DND-41 (cell line): Measurements from ENCODE around the gene CCDC137.

Experiments used
- ATAC-seq: fragments of 200-7000 bp; cut with Tn5 transposase; 3 replicates; pipeline ENCODE4 v1.9.1; 2021; ENCODE audit warnings: low read depth; ENCODE audit not compliant: insufficient read depth
- DNase-seq: peaks from one replicate; pipeline ENCODE4 v3.0.0-alpha.2; 2020
- H2AFZ ChIP-seq: 2 replicates; pipeline ENCODE4 v1.6.0; 2012; ENCODE audit warnings: low read depth, low read length
- H3K27ac ChIP-seq: 2 replicates; pipeline ENCODE4 v1.5.1; 2012; ENCODE audit warnings: low read length, inconsistent platforms
- H3K27me3 ChIP-seq: fragments of 200-600 bp; sonication (generic); 2 replicates; pipeline ENCODE4 v1.6.0; 2012; ENCODE audit warnings: low read length, mild to moderate bottlenecking, inconsistent platforms; ENCODE audit not compliant: insufficient read depth, poor library complexity
- H3K36me3 ChIP-seq: 2 replicates; pipeline ENCODE4 v1.5.1; 2012; ENCODE audit warnings: low read length, inconsistent platforms; ENCODE audit not compliant: insufficient read depth
- H3K4me1 ChIP-seq: 2 replicates; pipeline ENCODE4 v1.5.1; 2012; ENCODE audit warnings: mild to moderate bottlenecking, low read length; ENCODE audit not compliant: insufficient read depth
- H3K4me2 ChIP-seq: 2 replicates; pipeline ENCODE4 v1.6.0; 2012; ENCODE audit warnings: mild to moderate bottlenecking, moderate library complexity, low read length, inconsistent platforms; ENCODE audit not compliant: insufficient read depth
- H3K4me3 ChIP-seq, 2 experiments: fragments of 200-600 bp in 1 of 2; shearing (Covaris generic) in 1 of 2; 2 replicates each; pipeline ENCODE4 v1.5.1; 2012 to 2016; ENCODE audit warnings: inconsistent platforms in 2 of 2, low read length in 2 of 2, mild to moderate bottlenecking in 2 of 2, low read depth in 1 of 2, moderate library complexity in 1 of 2
- H3K79me2 ChIP-seq: 2 replicates; pipeline ENCODE4 v1.6.0; 2012; ENCODE audit warnings: low read length, inconsistent platforms; ENCODE audit not compliant: insufficient read depth
- H3K9ac ChIP-seq: 2 replicates; pipeline ENCODE4 v1.6.0; 2012; ENCODE audit warnings: low read depth, mild to moderate bottlenecking, inconsistent platforms, low read length, moderate library complexity
- H3K9me3 ChIP-seq: 2 replicates; pipeline ENCODE4 v1.5.1; 2012; ENCODE audit warnings: low read length, moderate library complexity, mild to moderate bottlenecking, inconsistent platforms; ENCODE audit not compliant: insufficient read depth, severe bottlenecking
- H4K20me1 ChIP-seq: 2 replicates; pipeline ENCODE4 v1.6.0; 2012; ENCODE audit warnings: low read length; ENCODE audit not compliant: insufficient read depth
- EZH2 ChIP-seq: IDR thresholded peaks from 3 replicates; pipeline ENCODE4 v1.6.1; 2012; ENCODE audit warnings: borderline replicate concordance, low read depth, mild to moderate bottlenecking, moderate library complexity, low read length, inconsistent platforms; ENCODE audit not compliant: severe bottlenecking
- TF ChIP-seq, protein P1 (sequence below): IDR thresholded peaks from 2 replicates; pipeline ENCODE4 v1.5.1; 2012; ENCODE audit warnings: borderline replicate concordance, low read length, moderate library complexity, mild to moderate bottlenecking; ENCODE audit not compliant: poor library complexity, severe bottlenecking; ENCODE audit errors: extremely low read depth

Gene CCDC137

DNA sequence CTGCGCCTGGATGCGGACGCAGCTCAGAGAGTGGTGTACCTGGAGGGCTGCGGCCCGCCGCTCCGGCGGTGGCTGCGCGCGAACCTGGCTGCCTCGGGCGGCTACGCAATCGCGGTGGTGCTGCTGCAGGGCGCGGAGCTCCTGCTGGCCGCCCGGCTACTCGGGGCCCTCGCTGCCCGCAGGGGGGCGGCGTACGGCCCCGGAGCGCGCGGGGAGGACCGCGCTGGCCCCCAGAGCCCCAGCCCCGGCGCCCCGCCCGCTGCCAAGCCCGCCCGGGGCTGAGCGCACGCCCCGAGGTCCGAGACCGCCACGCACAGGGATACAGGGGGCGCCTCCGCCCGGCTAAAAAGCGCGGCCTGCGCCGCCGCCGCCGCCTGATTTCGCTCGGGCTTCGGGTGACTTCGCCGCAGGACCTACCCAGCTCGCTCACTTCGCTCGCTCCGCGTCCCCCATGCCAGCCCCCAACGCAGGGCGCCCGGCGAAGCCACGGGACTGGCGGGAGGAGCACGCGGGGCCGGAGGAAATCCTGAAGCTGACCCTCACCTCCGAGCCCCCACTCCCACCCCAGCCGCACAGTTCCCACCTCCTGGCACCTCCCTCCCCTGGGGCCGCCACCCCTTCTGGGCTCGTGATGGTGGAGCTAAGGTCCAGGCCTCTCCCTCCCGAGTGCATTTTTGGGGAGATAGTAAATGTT is 18.4 kb upstream of the CCDC137 start:
- TF ChIP-seq, protein P1, sequence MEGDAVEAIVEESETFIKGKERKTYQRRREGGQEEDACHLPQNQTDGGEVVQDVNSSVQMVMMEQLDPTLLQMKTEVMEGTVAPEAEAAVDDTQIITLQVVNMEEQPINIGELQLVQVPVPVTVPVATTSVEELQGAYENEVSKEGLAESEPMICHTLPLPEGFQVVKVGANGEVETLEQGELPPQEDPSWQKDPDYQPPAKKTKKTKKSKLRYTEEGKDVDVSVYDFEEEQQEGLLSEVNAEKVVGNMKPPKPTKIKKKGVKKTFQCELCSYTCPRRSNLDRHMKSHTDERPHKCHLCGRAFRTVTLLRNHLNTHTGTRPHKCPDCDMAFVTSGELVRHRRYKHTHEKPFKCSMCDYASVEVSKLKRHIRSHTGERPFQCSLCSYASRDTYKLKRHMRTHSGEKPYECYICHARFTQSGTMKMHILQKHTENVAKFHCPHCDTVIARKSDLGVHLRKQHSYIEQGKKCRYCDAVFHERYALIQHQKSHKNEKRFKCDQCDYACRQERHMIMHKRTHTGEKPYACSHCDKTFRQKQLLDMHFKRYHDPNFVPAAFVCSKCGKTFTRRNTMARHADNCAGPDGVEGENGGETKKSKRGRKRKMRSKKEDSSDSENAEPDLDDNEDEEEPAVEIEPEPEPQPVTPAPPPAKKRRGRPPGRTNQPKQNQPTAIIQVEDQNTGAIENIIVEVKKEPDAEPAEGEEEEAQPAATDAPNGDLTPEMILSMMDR = no peak
- no peak for TF ChIP-seq EZH2
- Histone ChIP-seq H3K36me3 (no peaks in the 10 kb centered on the region), H3K9me3 (peaks cover 2% of the 10 kb centered on the region), H4K20me1 (no peaks in the 10 kb centered on the region), H3K9ac (no peak overlapping the region), H3K4me3 (no peak overlapping the region), H2AFZ (no peak overlapping the region), H3K4me1 (no peaks in the 10 kb centered on the region), H3K27me3 (no peaks in the 10 kb centered on the region), H3K79me2 (no peaks in the 10 kb centered on the region), H3K27ac (no peak overlapping the region), H3K4me2 (no peak overlapping the region)
- no peak for ATAC-seq
- no peak for DNase-seq

DNA sequence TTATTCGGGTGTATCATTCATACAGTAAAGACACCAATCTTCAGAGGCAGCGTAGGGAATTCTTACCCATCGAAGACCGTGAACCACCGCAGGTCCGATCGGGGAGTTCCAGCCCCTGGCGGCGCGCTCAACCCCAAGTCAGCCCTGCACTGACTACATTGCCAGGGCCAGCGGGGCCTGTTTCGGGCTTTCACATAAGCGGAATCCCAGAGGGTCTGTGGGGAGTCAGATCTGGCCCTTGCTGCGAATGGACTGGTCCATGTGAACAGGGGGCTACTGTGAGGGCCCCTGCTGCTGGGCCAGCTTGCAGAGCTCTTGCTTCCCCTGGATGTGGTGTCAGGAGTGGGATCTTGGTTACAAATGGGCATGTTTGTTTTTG is 17.8 kb upstream of the CCDC137 start:
- Histone ChIP-seq H3K79me2 (no peaks in the 10 kb centered on the region), H3K4me3 (no peak overlapping the region), H4K20me1 (no peaks in the 10 kb centered on the region), H3K9me3 (peaks cover 2% of the 10 kb centered on the region), H2AFZ (no peak overlapping the region), H3K27me3 (no peaks in the 10 kb centered on the region), H3K9ac (no peak overlapping the region), H3K36me3 (no peaks in the 10 kb centered on the region), H3K4me1 (no peaks in the 10 kb centered on the region), H3K4me2 (no peak overlapping the region), H3K27ac (no peak overlapping the region)
- no peak for DNase-seq
- no peak for ATAC-seq
- no peak for TF ChIP-seq EZH2
- TF ChIP-seq, protein P1 = no peak

DNA sequence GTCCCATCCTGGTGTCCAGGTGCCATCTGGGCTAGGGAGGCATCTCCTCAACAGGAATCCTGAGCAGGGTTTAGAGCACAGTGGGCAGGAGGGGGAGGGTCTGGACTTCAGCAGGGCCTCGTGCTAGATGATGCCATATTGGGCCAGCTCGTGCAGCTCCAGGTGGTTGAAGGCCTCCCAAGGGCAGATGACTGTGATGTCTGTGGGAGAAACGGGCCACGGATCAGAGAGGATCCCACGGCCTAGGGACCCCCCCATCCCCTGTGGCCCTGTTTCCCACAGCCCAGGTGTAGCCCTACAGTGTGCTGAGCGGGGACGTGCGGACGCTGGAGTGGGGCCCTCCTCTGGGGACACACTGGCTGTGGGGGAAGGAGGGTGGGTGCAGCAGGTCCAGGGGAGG is 15.6 kb upstream of the CCDC137 start:
- no peak overlapping the region for H3K4me2 ChIP-seq
- no peak for DNase-seq

More for the DNA sequence above, 15.6 kb upstream of the CCDC137 start:
- no peaks in the 10 kb centered on the region for H3K27me3 ChIP-seq
- no peak overlapping the region for H3K9ac ChIP-seq
- TF ChIP-seq, protein P1 = no peak
- no peaks in the 10 kb centered on the region for H3K79me2 ChIP-seq
- H3K4me1 ChIP-seq = no peaks in the 10 kb centered on the region
- 0 out of 3 replicates have a peak, but pooled peaks have one; percentile 27 for ATAC-seq
- H3K9me3 ChIP-seq = peaks cover 2% of the 10 kb centered on the region
- no peaks in the 10 kb centered on the region for H3K36me3 ChIP-seq
- H4K20me1 ChIP-seq = no peaks in the 10 kb centered on the region
- no peak overlapping the region for H2AFZ ChIP-seq
- H3K4me3 ChIP-seq = no peak overlapping the region
- no peak overlapping the region for H3K27ac ChIP-seq
